ENCODE data around the gene TRIM73.
"Not testable (repeated sequence)": the region's sequence is repeated elsewhere in the genome, so short reads cannot be mapped to it uniquely, and the experiment has no call there.

TRIM73 gene

GRCh38 chr7:75395329-75395728, at the start of gene TRIM73:
Gene TRIM73 (plus strand): TSS chr7:75395629. CDS start chr7:75398934, 3,305 bp downstream.
- not testable (repeated sequence) for DNase-seq (ENCODE audit: low spot score)

- DNase-seq (ENCODE audit: low spot score): peak; percentile 85
Observed at GRCh38 chr7:75358671-75359541, 36.5 kb upstream of the TRIM73 start.

DNA sequence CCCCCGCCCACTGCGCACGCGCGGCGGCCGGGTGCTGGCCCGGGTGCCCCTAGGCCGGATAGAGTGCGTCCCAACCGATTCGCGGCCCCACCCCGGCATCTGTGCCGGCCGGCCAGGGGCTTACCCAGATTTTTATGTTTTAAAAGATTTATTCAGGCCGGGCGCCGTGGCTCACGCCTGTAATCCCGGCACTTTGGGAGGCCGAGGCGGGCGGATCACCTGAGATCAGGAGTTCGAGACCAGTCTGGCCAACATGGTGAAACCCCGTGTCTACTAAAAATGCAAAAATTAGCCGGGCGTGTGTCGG, 35.9 kb upstream of the TRIM73 start:
- DNase-seq (ENCODE audit: low spot score): not testable (repeated sequence)

- DNase-seq (ENCODE audit: low spot score): not testable (repeated sequence)
Observed at GRCh38 chr7:75364079-75364478, 31.4 kb upstream of the TRIM73 start.

GRCh38 chr7:75366643-75367042, 28.8 kb upstream of the TRIM73 start:
- not testable (repeated sequence) for DNase-seq (ENCODE audit: low spot score)

DNA sequence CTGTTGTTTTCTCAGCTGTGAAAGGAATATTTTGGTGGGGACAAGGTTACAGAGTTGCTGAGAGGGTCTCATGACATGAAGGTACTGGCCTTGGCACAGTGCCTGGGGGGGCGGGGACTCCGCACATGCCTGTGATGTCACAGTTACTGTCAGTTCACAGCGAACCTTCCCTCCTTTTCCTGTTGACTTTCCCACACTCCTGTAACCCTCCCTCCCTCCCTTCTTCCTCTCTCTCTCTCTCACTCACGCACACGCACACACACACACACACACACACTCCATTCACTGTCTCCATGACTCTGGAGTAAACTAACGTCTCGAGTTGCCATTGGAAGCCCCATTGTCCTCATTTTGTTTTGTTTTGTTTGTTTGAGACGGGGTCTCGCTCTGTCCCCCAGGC, 28.1 kb upstream of the TRIM73 start:
- not testable (repeated sequence) for DNase-seq (ENCODE audit: low spot score)

DNA sequence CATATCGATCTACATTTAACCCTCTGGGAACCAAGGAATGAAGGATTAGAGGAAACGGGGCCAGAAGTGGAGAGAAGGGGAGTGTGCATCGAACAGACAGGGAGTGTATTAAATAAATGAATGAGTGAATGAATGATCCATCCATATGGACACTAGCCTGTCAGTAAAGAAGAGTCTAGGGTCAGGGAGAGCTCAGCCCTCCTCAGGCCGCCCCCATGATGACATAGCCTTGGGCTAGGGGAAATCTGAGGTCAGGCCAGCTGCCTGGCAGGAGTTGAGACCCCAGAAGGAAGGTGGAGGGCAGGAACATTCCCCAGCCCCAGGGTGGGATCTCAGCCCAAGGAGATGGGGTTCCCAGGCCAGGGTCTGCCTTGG, 21.3 kb upstream of the TRIM73 start:
- not testable (repeated sequence) for DNase-seq (ENCODE audit: low spot score)

DNA sequence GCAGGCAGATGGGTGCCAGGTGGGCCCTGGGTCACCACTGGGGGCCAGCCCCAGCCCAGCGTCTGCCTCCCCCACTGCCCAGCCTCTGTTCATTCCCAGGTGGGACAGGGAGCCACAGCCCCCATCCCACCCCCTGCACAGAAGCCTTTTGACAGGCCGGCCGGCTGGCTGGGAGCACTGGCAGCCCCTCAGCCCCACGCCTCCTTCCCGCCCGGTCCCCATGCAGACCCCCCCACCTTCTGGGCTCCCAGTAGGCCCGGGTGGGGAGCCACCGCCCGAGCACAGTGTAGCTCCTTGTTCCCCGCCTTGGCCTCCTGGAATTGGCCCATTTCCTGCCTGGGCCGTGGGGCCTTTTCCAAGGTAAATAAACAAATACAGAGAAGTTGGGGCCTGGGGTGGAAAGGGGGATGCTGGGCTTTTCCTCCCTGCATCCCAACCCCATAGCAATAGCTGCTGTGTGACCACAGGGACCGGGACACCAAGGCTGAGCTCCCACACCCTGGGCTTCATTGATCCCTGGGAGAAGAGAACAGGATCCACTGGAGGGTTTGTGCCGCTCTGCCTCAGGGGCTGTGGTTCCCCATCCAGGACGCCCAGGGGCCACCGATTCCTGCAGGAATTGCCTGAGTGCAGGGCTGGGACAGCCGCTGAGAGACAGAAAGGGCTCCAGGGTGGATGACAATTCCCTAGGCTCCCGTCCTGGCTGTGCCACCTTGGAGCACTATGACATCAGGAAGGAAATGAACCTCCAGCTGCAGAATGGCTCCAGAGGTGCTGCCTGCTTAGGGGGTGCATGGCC, 20.7 kb upstream of the TRIM73 start:
- DNase-seq (ENCODE audit: low spot score): not testable (repeated sequence)

DNA sequence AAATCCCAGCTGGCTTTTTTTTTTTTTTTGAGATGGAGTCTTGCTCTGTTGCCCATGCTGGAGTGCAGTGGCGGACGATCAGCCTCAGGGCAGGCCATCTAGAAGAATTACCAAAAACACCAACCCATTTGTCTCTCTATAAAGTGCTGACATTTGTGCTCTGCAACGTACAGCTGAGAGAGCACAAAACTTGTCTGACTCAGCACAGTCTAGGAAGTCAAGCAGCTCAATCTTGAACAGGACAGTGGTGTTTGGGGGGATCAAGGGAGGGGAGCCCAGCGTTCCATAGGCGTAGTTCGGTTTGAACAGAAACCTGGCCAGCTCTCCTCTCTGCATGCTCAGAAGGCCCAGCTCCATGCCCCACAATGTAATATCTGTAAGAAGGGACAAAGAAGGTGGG, 2.2 kb upstream of the TRIM73 start:
- not testable (repeated sequence) for DNase-seq (ENCODE audit: low spot score)

DNA sequence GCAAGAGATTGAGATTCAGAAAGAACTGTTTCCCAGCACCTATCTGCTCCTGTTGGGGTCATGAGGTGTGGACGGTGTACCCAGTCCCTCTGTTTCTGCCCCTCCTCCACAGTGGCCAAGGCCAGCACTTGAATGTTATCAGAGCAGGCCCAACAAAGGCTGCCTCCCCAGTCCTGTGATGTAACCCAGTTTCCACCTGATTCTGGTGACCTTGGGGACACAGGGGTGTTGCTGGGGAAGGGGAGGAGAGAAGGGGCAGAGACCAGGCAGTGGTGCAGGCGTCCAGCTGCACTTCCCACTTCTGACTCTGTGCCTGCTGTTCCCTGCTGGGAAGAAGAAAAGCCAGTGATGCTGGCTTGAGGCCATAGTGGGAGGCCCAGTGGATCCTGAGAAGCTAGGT, 2.4 kb downstream of the TRIM73 start:
- DNase-seq (ENCODE audit: low spot score): not testable (repeated sequence)

DNA sequence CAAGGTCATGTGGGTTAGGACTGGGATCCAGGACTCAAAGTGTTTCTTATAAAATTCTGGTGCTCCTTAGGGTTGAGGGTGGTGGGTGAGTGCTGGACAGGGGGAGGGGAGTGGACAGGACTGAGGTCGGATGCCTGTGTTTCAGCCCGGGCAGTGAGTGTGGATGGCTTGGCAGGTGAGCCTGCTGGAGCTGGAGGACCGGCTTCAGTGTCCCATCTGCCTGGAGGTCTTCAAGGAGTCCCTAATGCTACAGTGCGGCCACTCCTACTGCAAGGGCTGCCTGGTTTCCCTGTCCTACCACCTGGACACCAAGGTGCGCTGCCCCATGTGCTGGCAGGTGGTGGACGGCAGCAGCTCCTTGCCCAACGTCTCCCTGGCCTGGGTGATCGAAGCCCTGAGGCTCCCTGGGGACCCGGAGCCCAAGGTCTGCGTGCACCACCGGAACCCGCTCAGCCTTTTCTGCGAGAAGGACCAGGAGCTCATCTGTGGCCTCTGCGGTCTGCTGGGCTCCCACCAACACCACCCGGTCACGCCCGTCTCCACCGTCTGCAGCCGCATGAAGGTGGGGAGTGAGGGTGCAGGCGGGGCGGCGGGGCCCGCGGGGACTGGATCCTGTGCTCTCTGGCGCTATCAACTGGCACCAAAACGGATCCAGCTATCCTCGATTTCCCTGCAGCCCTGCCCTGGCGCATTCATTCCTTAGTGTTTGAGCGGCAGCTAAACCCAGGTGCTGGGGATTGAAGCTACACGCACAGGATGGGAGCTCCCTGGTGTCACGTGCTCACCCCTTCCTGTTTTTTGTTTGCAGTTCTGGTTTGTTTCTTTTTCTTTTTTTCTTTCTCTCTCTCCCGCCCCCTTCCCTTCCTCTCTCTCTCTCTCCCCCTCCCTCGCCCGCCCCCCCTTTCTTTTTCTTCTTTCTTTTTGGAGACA, 3.6 kb downstream of the TRIM73 start:
- DNase-seq (ENCODE audit: low spot score): not testable (repeated sequence)

DNA sequence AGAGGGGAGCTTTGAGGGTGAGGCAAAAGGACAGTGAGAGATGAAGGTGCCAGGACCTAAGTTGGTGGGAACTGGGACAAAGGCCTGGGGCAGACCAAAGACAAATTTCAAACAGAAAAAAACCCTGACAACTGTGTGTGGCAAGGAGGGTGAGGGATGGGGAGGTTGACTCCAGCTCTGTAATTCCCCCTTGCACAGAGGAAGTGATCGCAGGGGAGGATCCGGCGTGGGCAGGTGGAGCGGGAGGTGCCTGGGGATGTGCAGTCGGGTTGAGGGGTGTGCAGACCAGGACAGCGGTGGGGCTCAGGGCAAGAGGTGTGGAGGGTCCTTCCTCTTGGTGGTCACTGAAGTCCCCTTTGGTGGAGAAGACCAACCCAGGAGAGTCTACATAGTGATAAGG, 5.1 kb downstream of the TRIM73 start:
- not testable (repeated sequence) for DNase-seq (ENCODE audit: low spot score)

DNA sequence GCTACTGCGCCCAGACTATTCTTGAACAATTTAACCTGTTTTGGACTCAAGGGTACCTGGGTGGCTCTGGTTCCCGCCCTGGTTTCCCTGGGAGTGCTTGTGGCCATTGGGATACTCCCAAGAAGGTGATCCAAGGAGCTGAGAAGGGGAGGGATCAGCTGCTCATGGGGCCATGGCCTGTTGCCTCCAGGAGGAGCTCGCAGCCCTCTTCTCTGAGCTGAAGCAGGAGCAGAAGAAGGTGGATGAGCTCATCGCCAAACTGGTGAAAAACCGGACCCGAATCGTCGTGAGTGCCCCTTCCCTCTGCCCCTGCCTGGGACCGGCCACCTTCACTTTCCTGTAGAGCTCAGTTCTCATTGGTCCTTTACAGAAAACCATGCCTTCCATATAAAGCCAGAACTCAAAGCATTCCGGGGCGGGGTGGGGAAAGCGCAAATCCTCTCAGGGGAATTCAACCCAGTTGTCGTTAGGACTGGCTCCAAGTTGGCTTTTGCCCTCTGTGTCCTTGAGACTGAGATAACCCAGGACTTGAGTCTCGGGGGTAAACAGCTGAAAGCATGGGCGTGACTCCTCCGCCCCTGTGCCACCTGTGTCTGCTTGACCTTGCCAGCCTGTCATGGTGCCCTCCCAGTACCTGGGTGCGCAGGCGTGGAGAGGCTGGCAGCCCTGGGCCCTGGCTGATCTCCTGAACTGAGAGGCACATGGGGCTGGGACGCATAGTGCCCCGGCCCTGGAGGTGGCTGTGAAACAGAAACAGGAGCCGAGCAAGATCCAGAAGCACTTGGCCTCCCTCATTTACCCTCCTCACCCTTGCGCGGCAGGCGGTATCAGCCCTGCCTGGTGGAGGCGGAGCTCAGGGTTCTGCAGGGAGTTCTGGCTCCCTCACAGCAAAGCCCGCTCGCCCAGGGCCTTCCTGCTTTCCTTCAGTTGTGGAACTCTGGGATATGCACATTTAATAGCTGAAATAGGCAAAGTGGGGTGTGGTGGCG, 8.3 kb downstream of the TRIM73 start:
- not testable (repeated sequence) for DNase-seq (ENCODE audit: low spot score)

DNA sequence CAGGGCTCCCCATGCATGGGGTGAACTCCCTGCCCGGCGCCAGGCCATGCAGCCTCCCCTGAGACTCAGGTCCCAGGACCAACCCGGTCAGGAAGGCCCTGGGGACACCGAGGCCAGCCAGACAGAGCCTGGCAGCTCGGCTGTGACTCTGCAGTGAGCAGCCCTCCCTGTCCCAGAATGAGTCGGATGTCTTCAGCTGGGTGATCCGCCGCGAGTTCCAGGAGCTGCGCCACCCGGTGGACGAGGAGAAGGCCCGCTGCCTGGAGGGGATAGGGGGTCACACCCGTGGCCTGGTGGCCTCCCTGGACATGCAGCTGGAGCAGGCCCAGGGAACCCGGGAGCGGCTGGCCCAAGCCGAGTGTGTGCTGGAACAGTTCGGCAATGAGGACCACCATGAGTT, 9.2 kb downstream of the TRIM73 start:
- not testable (repeated sequence) for DNase-seq (ENCODE audit: low spot score)

DNA sequence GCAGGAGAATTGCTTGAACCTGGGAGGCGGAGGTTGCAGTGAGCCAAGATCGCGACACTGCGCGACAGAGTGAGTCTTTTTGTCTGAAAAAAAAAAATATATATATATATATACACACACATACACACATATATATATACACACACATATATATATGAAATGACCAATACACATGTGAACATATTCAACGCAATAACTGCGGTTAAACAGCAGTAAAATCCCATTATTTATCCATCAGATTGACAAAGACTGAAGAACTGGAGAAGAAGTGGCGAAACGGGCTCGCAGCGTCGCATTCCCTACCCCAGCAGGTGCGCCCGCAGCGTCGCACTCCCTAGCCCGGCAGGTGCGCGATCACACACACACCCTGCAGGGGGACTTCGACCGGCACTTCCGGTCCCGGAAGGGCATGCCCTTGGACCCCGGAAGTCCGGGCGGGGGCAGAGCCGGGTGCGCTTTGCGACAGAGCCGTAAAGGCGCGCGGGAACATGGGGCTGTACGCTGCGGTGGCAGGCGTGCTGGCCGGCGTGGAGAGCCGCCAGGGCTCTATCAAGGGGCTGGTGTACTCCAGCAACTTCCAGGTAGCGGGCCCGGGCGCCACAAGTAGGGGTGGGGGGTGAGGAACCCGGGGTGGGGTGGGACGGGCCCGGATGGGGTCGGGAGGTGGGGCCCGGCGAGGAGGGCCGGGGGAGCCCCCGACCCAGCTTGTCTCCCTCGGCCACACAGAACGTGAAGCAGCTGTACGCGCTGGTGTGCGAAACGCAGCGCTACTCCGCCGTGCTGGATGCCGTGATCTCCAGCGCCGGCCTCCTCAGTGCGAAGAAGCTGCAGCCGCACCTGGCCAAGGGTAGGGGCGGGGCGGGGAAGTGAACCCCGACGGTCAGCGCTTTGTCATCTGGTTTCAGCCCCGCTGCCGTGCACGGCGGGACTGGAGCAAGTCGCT, 14.7 kb downstream of the TRIM73 start:
- DNase-seq (ENCODE audit: low spot score): not testable (repeated sequence)

GRCh38 chr7:75410823-75411173, 15.4 kb downstream of the TRIM73 start:
- DNase-seq (ENCODE audit: low spot score): not testable (repeated sequence)

DNA sequence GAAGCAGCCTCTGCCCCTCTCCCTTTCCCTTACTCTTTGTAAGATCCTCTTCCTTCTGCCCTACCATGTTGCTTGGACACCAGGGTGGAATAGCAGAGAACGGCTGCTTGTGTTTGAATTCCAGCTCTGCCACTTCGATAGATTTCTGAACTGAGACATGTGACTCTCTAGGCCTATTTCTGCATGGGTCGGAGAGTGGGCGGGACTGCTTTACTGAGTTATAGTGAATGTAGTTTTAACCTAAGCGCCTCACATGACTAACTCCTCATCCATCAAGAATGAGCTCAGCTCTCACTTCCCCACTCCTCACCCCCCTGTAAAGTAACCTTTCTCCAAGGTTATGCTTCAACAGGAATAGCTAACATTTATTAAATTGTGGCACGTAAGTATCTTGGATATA, 18.8 kb downstream of the TRIM73 start:
- not testable (repeated sequence) for DNase-seq (ENCODE audit: low spot score)

- not testable (repeated sequence) for DNase-seq (ENCODE audit: low spot score)
Observed at GRCh38 chr7:75414708-75415427, 19.4 kb downstream of the TRIM73 start.

DNA sequence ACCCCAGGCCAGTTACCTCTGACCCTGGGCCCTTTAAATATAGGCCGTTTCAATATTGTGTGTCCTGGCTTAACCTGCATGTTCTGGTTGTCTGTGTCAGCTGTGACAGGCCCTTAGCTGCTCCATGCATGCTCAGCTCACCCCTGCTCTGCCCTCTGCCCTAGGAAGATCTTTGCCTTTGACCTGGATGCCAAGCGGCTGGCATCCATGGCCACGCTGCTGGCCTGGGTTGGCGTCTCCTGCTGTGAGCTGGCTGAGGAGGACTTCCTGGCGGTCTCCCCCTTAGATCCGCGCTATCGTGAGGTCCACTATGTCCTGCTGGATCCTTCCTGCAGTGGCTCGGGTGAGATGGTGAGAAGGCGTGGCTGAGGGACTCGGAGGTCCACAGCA, 20.0 kb downstream of the TRIM73 start:
- DNase-seq (ENCODE audit: low spot score): not testable (repeated sequence)
